Lower leg skin (tissue), 3 donors: ENCODE measurements around the gene SMAP1.

Experiments used
- POLR2A ChIP-seq, 2 donors: fragments of 450-650 bp; IDR thresholded peaks; one replicate each; pipeline ENCODE4 v1.6.1; 2016 to 2017; ENCODE audit warnings: antibody characterized with exemption in 2 of 2, mild to moderate bottlenecking in 1 of 2, moderate library complexity in 1 of 2
- TF ChIP-seq, protein P1 (sequence below), 3 donors: fragments of 450-650 bp; IDR thresholded peaks; one replicate each; pipeline ENCODE4 v1.5.1; 2016; ENCODE audit warnings: antibody characterized with exemption in 3 of 3, mild to moderate bottlenecking in 3 of 3, moderate library complexity in 2 of 3

DNA sequence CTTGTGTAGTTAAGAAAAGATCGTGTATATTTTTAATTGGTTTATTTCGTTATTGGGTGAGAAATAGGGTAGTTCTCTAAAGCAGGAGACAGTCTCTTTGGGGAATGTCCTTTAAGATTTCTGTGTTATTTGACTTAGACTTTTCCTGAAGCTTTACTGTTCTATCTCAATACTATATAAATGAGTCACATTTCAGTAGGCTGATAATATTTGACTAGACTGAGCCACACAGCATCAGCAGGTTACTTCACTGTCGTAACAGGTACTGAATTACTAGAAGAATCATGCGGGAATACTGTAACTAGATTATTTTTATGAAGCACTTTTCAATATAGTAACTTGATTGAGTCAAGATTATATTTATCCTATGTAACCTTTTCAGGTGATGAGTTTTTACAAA lies 1.4 kb downstream of the SMAP1 start:
- TF ChIP-seq POLR2A (IDR thresholded peaks at IDR 0.05), result no peak
- TF ChIP-seq, protein P1, sequence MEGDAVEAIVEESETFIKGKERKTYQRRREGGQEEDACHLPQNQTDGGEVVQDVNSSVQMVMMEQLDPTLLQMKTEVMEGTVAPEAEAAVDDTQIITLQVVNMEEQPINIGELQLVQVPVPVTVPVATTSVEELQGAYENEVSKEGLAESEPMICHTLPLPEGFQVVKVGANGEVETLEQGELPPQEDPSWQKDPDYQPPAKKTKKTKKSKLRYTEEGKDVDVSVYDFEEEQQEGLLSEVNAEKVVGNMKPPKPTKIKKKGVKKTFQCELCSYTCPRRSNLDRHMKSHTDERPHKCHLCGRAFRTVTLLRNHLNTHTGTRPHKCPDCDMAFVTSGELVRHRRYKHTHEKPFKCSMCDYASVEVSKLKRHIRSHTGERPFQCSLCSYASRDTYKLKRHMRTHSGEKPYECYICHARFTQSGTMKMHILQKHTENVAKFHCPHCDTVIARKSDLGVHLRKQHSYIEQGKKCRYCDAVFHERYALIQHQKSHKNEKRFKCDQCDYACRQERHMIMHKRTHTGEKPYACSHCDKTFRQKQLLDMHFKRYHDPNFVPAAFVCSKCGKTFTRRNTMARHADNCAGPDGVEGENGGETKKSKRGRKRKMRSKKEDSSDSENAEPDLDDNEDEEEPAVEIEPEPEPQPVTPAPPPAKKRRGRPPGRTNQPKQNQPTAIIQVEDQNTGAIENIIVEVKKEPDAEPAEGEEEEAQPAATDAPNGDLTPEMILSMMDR (IDR thresholded peaks at IDR 0.05), result no peak
